Epithelial cell of proximal tubule (primary cell): ENCODE data around the gene TLE5. TPM values are rescaled to one million over a fixed set of nuclear protein-coding genes. Genes with fewer than 3 reads are reported as not detected.

ENCODE experiments used
- DNase-seq: peaks from one replicate; pipeline ENCODE4 v3.0.0-alpha.2; 2011; ENCODE audit warnings: low read depth
- H3K4me3 ChIP-seq: 2 replicates; pipeline ENCODE4 v1.5.1; 2011; ENCODE audit warnings: low read depth, mild to moderate bottlenecking, low read length
- CTCF ChIP-seq: conservative IDR thresholded peaks from 2 replicates; pipeline ENCODE4 v1.5.1; 2012; ENCODE audit warnings: low read depth, mild to moderate bottlenecking, low read length
- total RNA-seq: library from RNA; depleted of rRNA; stranded (reverse); fragments of >200 nt; gene quantifications from 2 replicates; pipeline ENCODE4 v1.2.3, GENCODE V29; 2015

TLE5 gene
- total RNA-seq, 1 donor from 2014 or later, result 238 TPM

- DNase-seq, result no peak
- H3K4me3 ChIP-seq, result no peak overlapping the region
- TF ChIP-seq CTCF, result no peak
Observed at GRCh38 chr19:3004522-3004921, 57.8 kb downstream of the TLE5 start.

- no peak for TF ChIP-seq CTCF
- no peak overlapping the region for H3K4me3 ChIP-seq
- no peak for DNase-seq
Observed at GRCh38 chr19:3003046-3003445, 59.2 kb downstream of the TLE5 start.

Other genes with a start within 250 kb of the TLE5 start
- gene ZNF554, start 242.6 kb downstream of the TLE5 start, total RNA-seq, result 1.9 and 2.5 TPM in 2 replicates
- 2.9 and 3.3 TPM in 2 replicates for gene ZNF555, start 221.0 kb downstream of the TLE5 start, total RNA-seq
- 0.06 TPM in 1 of 2 replicates, not detected in the other for gene ZNF556, start 195.2 kb downstream of the TLE5 start, total RNA-seq
- gene ZNF57, start 161.6 kb downstream of the TLE5 start, total RNA-seq, result 2.7 and 4.5 TPM in 2 replicates
- gene ZNF77, start 117.5 kb downstream of the TLE5 start, total RNA-seq, result 1.6 and 2.6 TPM in 2 replicates
- 0.58 and 1.0 TPM in 2 replicates for gene TLE6, start 84.9 kb downstream of the TLE5 start, total RNA-seq
- 1.6 and 2.9 TPM in 2 replicates for gene TLE2, start 33.2 kb downstream of the TLE5 start, total RNA-seq
- 40.5 and 75.6 TPM in 2 replicates for gene GNA11, start 31.9 kb upstream of the TLE5 start, total RNA-seq
- gene GNA15, start 73.5 kb upstream of the TLE5 start, total RNA-seq, result 1.2 TPM in 2 replicates
- not detected in 2 replicates for gene S1PR4, start 116.3 kb upstream of the TLE5 start, total RNA-seq
- 59.7 and 116 TPM in 2 replicates for gene NCLN, start 123.4 kb upstream of the TLE5 start, total RNA-seq
- gene CELF5, start 162.2 kb upstream of the TLE5 start, total RNA-seq, result not detected in 2 replicates